ENCODE measurements around the gene C6orf132. TPM values are rescaled to one million over a fixed set of nuclear protein-coding genes. Genes with fewer than 3 reads are reported as not detected.

Gene C6orf132
- total RNA-seq, 1 experiment from 2014 or later = 0.15 TPM

DNA sequence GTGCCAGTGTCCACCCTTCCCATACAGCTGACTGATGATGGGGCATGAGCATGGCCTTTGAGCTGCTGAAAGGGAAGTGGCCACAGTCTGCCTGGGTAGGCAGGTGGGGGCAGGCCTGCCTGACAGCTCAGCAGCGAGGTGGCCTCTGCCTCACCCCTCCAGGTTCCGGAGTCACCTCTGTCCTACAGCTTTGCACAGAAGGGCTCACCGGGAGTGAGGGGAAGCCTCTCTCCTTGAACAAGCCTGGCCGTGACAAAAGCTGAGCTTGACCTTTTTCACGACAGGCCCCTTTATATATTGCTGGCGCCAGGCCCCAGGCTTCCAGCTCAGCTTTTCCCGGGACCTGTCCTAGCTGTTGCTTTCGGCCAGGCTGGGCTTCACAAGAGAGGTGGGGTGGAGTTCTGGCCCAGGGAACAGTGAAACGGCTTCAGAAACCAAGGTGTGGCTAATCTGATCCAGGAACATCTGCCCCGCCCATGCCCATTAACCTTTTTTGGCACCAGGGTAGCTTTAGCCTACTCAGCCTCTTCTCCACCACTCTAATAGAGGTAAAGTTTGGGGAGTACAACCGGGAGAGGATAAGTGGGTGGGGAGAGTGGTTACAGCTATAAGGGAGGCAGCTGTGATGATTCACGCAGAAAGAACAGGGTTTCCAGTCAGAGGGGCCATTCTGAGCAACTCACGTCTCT lies 42.9 kb downstream of the C6orf132 start:
- H3K27me3 ChIP-seq (replicated peaks; ENCODE audit: insufficient read depth, low read depth, low read length, poor library complexity) = no peaks in the 10 kb centered on the region
- no peak for DNase-seq (ENCODE audit: low spot score)
- intact Hi-C loops (cut with micrococcal nuclease; ENCODE audit: unreplicated experiment) = no loop called here
- H3K4me1 ChIP-seq (ENCODE audit: insufficient read depth, low read length, poor library complexity, severe bottlenecking) = no peaks in the 10 kb centered on the region
- BruUV-seq (replicated peaks) = no TSS peak
- ChIA-PET POLR2A (ENCODE audit: low non-redundant PET) (no interaction called here), CTCF (no interaction called here)
- H3K36me3 ChIP-seq (ENCODE audit: insufficient read depth, low read length, poor library complexity, severe bottlenecking) = no peaks in the 10 kb centered on the region
- H3K9me3 ChIP-seq (ENCODE audit: low read depth, low read length, poor library complexity, severe bottlenecking) = no peaks in the 10 kb centered on the region
- H3K4me3 ChIP-seq (ENCODE audit: low read depth, low read length, poor library complexity, severe bottlenecking) = no peak overlapping the region
- no peak overlapping the region for H3K27ac ChIP-seq (ENCODE audit: low read depth, low read length, poor library complexity, severe bottlenecking)
- no peak for TF ChIP-seq EZH2 (IDR thresholded peaks at IDR 0.05; ENCODE audit: borderline replicate concordance, low read depth, low read length, poor library complexity, severe bottlenecking)
- TF ChIP-seq, protein P1, sequence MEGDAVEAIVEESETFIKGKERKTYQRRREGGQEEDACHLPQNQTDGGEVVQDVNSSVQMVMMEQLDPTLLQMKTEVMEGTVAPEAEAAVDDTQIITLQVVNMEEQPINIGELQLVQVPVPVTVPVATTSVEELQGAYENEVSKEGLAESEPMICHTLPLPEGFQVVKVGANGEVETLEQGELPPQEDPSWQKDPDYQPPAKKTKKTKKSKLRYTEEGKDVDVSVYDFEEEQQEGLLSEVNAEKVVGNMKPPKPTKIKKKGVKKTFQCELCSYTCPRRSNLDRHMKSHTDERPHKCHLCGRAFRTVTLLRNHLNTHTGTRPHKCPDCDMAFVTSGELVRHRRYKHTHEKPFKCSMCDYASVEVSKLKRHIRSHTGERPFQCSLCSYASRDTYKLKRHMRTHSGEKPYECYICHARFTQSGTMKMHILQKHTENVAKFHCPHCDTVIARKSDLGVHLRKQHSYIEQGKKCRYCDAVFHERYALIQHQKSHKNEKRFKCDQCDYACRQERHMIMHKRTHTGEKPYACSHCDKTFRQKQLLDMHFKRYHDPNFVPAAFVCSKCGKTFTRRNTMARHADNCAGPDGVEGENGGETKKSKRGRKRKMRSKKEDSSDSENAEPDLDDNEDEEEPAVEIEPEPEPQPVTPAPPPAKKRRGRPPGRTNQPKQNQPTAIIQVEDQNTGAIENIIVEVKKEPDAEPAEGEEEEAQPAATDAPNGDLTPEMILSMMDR (conservative IDR thresholded peaks at IDR 0.05; ENCODE audit: low read depth, low read length) = no peak

- Histone ChIP-seq H3K4me1 (ENCODE audit: insufficient read depth, low read length, poor library complexity, severe bottlenecking) (no peaks in the 10 kb centered on the region), H3K4me3 (ENCODE audit: low read depth, low read length, poor library complexity, severe bottlenecking) (no peak overlapping the region), H3K9me3 (ENCODE audit: low read depth, low read length, poor library complexity, severe bottlenecking) (no peaks in the 10 kb centered on the region), H3K36me3 (ENCODE audit: insufficient read depth, low read length, poor library complexity, severe bottlenecking) (no peaks in the 10 kb centered on the region), H3K27me3 (replicated peaks; ENCODE audit: insufficient read depth, low read depth, low read length, poor library complexity) (no peaks in the 10 kb centered on the region), H3K27ac (ENCODE audit: low read depth, low read length, poor library complexity, severe bottlenecking) (no peak overlapping the region)
- DNase-seq (ENCODE audit: low spot score) = no peak
- BruUV-seq (replicated peaks) = no TSS peak
- CTCF ChIA-PET = interaction anchor here (0.6 kb wide), 1 partner anchor 34 kb away, joined by 5 read pairs; no protein-coding TSS in a partner anchor
- intact Hi-C loops (cut with micrococcal nuclease; ENCODE audit: unreplicated experiment) = no loop called here
- TF ChIP-seq, protein P1 (conservative IDR thresholded peaks at IDR 0.05; ENCODE audit: low read depth, low read length) = peak; percentile 35; the same call in 1 of the 2 replicates
- no peak for TF ChIP-seq EZH2 (IDR thresholded peaks at IDR 0.05; ENCODE audit: borderline replicate concordance, low read depth, low read length, poor library complexity, severe bottlenecking)
- POLR2A ChIA-PET (ENCODE audit: low non-redundant PET) = interaction anchor here (0.7 kb wide), 1 partner anchor 45 kb away, joined by 3 read pairs; no protein-coding TSS in a partner anchor
Measured at GRCh38 chr6:42095776-42096541, 46.5 kb downstream of the C6orf132 start.

DNA sequence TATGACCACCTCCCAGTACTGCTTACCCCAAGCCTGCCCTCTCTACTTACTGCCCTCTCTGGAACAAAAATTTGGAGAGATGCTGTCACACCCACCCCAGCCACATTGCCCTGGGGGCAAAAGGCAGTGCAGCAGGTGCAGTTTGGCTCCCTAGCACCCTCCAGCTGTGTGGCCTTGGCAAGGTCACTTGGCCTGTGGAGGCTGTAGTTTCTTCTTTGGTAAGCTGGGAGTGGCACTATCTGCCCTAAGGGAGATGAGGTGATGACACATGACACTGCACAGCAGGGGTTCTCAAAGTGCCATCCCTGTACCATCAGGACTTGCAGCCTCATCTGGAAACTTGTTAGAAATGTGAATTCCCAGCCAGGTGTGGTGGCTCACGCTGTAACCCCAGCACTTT lies 47.3 kb downstream of the C6orf132 start:
- DNase-seq (ENCODE audit: low spot score) = no peak
- CTCF ChIA-PET = no interaction called here
- POLR2A ChIA-PET (ENCODE audit: low non-redundant PET) = no interaction called here

More for the DNA sequence above, 47.3 kb downstream of the C6orf132 start:
- TF ChIP-seq, protein P1 (conservative IDR thresholded peaks at IDR 0.05; ENCODE audit: low read depth, low read length) = no peak
- TF ChIP-seq EZH2 (IDR thresholded peaks at IDR 0.05; ENCODE audit: borderline replicate concordance, low read depth, low read length, poor library complexity, severe bottlenecking) = no peak
- H3K9me3 ChIP-seq (ENCODE audit: low read depth, low read length, poor library complexity, severe bottlenecking) = no peaks in the 10 kb centered on the region
- H3K4me3 ChIP-seq (ENCODE audit: low read depth, low read length, poor library complexity, severe bottlenecking) = no peak overlapping the region
- H3K27ac ChIP-seq (ENCODE audit: low read depth, low read length, poor library complexity, severe bottlenecking) = no peak overlapping the region
- no TSS peak for BruUV-seq (replicated peaks)
- H3K36me3 ChIP-seq (ENCODE audit: insufficient read depth, low read length, poor library complexity, severe bottlenecking) = no peaks in the 10 kb centered on the region
- intact Hi-C loops (cut with micrococcal nuclease; ENCODE audit: unreplicated experiment) = no loop called here
- H3K4me1 ChIP-seq (ENCODE audit: insufficient read depth, low read length, poor library complexity, severe bottlenecking) = no peaks in the 10 kb centered on the region
- no peaks in the 10 kb centered on the region for H3K27me3 ChIP-seq (replicated peaks; ENCODE audit: insufficient read depth, low read depth, low read length, poor library complexity)
